KBM-7 (cell line): Measurements from ENCODE around the gene CCNG2.

Experiments
- DNase-seq: peaks from one replicate; pipeline ENCODE4 v3.0.0-alpha.2; 2015
- in situ Hi-C: fragments of 300-500 bp; cut with MboI; formaldehyde crosslinking; loops from 2 replicates; pipeline ENCODE4 v1.14.3; 2020; ENCODE audit warnings: low sequenced_read_pairs, low pct_unique_long_range_greater_than_20kb, mixed read lengths

CCNG2 gene

DNA sequence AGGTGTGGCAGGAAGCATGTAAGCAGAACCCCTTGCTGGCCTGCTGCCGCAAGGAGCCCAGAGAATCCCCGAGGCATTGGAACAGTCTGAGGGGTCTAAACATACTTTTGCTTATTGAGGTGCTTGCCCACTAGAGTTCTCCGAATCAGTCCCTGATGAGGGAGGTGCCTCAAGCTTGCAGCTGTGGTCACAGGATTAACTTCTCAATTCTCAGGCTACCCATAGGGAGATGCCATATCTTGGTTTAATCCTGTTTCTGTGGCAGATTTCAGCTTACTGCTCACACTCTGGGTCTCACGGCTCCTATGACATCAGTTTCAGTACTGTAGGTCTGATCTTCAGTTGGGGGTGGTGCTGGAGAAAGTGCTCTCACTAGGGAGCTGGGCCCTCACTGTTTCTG is 39.9 kb downstream of the CCNG2 start:
- peak; percentile 62 for DNase-seq
- in situ Hi-C loops = no loop called here

DNA sequence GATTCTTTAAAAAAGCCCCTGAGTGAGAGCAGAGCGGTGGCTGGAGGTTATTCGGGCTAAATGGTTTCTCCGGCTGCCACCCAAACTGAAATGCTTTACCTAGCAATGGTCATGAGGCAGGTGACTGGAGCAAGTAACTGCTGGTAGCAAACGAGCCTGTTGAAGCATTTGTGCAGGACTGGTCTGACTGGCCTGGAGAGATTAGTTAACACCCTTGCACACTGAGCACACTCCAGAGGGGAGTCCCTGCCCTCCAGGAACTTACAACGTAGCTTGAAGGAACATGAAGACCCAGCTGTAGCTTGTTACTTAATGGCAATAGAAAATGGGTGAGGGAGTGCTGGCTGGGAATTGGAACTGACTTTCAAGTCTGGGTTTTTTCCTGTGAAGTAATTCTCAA is 40.4 kb downstream of the CCNG2 start:
- in situ Hi-C loops = no loop called here
- DNase-seq = no peak

DNA sequence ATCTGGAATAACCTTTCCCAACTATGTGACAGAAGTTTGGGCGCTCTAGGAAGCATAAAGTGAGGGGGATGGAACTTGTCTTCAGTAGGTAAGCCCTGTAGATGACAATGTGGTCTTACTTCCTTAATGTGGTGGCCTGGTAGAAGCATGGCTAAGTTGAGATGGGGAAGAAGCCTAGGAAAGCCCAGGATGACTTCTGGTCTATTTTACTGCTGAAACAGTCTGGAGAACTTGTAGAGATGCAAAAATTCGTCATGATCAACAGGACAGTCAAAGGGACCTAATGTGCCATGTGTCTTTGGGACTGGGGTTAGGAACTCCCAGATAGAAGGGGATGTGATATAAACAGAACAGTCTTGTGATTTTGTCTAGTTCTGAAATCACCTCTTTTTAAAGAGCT is 40.8 kb downstream of the CCNG2 start:
- in situ Hi-C loops = no loop called here
- no peak for DNase-seq

DNA sequence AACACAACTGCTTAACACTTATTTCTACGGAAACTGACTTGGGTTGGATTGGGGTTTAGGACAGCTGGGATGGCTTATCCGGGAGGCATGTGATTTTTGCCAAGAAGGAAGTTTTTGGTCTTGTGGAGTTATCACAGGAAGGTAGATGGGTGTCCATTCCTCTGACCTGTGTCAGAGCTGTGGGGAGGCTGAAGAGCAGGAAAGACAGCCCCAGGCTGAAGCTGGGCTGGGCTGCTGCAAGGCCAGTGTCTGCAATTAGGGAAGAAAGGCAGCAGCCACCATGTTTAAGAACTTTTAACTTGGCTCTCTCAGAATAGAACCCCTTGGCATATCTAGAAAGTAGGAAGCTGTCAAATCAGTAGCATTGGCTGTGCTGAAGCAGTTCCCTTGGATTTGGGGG is 42.3 kb downstream of the CCNG2 start:
- no peak for DNase-seq
- in situ Hi-C loops = no loop called here

DNA sequence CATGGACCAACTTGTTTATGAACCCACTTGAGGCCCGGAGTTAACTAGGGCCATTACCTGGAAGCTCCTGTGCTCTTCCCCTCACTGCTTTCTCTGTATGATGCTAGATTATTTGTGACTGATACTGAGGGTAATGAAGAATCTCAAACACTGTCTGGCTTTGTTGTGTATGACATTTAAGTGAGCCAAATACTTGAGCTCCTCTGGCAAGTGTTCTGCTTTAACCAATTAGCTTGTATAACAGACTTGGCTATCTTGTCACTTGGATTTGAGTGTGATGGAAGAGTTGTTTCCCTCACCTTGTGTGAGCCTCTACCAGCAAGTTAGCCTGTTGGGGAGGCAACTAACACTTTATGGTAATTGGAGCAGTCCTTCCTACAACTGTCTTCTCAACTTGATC is 42.7 kb downstream of the CCNG2 start:
- in situ Hi-C loops = no loop called here
- DNase-seq = no peak

GRCh38 chr4:77201343-77201742 is 44.3 kb downstream of the CCNG2 start:
- in situ Hi-C loops = no loop called here

DNA sequence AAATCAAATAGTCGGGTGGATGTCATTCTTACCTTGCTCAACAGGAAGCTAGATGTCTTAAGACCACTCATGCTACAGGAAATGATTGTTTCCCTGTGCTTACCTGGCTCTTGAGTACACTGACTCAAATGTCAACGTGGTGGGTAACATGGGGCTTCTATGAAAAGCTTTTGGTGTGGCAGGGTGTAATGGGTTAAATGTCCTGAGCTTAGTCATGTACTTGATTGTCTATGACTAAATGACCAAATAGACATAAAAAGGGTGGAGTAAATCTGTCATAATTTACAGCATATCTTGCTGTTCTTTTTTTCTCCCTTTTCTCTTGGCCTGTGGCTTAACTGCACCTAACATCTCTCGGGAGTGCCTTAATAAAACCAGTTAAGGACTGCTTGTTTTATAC is 44.9 kb downstream of the CCNG2 start:
- in situ Hi-C loops = no loop called here
- DNase-seq = no peak

More at GRCh38 chr4:77201343-77201742, 44.3 kb downstream of the CCNG2 start:
- DNase-seq = no peak

- DNase-seq = no peak
- in situ Hi-C loops = no loop called here
Measured at GRCh38 chr4:77202491-77202890, 45.5 kb downstream of the CCNG2 start.

DNA sequence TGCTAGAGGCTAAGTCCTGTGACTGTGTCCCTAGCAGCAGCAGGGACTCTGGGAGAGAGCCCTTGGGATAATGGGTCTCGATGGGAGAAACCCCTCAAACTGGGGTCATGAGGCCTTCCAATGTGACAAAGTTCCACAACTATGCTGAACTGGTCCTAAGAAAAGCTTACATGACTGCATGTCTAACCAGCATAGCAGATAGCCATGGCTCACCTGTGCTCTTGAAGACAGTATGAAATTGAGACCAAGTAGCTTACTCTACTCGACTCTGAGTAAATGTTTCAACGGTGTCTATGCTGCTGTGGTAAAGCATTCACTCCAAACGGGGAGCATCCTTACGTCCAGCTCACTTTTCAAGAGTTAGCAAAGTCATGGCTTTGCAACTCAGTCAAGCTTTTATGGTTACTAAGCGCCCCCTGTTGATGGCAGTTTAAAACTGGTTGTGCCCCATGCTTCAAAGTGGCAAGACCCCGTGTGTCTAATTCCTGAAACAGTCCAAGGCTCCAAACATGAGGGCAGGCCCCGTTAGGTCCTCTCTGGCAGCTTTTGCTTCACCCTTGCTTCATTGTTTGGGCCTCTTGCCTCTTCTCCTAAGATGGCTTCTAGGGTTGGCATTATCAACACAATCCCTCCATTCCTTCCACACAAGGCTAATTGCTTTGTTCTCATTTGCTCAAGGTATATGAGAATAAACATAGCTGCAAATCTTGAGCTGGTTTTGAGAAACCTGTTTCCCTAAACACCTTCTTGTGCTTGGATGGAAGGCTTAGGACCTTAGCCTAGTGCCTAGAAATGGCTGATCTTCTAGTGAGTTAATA is 46.6 kb downstream of the CCNG2 start:
- in situ Hi-C loops = no loop called here
- no peak for DNase-seq

DNA sequence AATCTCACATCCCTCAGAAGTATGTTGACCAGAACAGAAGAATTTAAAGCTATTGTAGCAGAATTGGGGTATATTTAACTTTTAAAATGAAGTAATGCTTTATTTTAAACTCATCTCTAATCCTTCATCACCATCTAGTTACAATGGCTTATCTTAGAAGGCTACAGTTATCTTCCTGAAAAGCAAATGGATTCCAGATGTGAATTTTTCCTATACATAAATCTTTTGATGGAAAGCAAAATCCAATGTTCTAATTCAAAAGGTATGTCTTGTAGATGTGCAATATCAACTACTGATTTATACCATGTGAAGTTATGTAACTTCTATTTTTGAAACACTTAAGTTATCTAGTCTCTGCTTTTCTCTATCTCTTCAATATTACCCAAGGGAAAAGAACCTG is 47.6 kb downstream of the CCNG2 start:
- DNase-seq = no peak
- in situ Hi-C loops = no loop called here

- DNase-seq = no peak
- in situ Hi-C loops = no loop called here
Measured at GRCh38 chr4:77209012-77209411, 52.0 kb downstream of the CCNG2 start.

DNA sequence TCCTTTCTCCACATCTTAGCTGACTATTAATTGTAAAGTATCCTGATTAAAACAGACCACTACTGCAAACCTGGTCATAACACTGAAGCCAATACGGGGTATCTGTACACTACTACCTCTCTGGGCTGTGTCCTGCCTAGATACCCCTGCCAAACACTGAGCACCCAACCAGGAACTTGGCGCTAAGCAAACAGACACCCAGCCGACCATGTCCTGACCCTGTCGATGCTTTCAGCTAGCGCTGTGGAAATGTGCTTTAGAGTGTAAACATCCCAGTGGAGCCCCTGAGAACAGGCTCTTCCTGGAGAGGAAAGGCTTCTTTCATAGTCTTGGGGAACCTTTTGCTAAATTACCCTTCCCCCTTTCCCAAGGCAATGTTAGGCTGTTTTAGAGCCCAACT is 52.9 kb downstream of the CCNG2 start:
- in situ Hi-C loops = no loop called here
- DNase-seq = no peak

DNA sequence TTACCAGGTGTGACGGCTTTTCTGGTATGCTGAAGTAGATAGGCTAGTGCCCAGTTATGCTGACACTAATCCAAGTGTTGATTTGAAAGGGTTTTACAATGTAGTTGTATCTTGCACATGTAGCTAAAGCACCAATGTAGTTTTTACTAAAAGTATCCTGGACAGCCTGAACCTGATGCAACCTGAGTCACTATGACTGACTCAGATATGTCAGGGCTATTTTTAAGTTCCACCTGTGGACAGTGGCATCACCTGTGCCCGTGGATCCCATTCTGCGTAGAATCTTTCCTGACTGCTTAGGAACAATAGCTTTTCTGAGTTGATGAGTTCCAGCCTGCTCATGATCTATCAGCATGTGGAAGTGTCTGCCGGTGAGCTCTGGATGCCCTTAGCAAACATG is 58.1 kb downstream of the CCNG2 start:
- in situ Hi-C loops = no loop called here
- DNase-seq = no peak

GRCh38 chr4:77217526-77217925 is 60.5 kb downstream of the CCNG2 start:
- DNase-seq = no peak
- in situ Hi-C loops = no loop called here

DNA sequence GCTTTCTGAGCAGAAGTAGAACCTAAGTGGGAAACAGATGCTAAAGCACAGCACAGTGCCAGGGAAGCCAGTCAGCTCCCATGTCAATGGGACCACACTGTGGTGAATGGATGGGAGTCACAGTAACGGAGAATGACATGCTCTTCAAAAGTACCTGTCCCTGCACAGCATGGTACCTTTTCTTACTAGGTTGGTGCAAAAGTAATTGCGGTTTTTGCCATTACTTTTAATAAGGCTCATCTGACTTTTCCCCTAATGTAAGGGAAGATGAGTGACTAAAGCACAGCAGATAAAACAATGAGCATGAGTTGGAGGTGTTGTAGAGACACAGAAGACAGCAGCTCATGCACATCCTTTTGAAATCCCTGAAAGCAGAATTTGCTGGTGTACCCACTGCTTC is 62.3 kb downstream of the CCNG2 start:
- in situ Hi-C loops = no loop called here
- no peak for DNase-seq
